ENCODE results near the gene C1QTNF5.
"Not testable (repeated sequence)": the region's sequence is repeated elsewhere in the genome, so short reads cannot be mapped to it uniquely, and the experiment has no call there.

Gene C1QTNF5

GRCh38 chr11:119340335-119341221 lies at the start of gene C1QTNF5:
Gene C1QTNF5, minus strand, starts transcription at chr11:119340883. Its CDS starts 486 bp downstream, at chr11:119340397.
- FAIRE-seq (no peak), DNase-seq (ENCODE audit: extremely low spot score, insufficient read length, low read depth) (no peak)

- FAIRE-seq, result peak; percentile 66
- no peak for DNase-seq (ENCODE audit: extremely low spot score, insufficient read length, low read depth)
Observed at GRCh38 chr11:119389611-119390254, 49.0 kb upstream of the C1QTNF5 start.

- FAIRE-seq, result no peak
- DNase-seq (ENCODE audit: extremely low spot score, insufficient read length, low read depth), result no peak
Observed at GRCh38 chr11:119388103-119388502, 47.4 kb upstream of the C1QTNF5 start.

GRCh38 chr11:119384332-119384731 lies 43.6 kb upstream of the C1QTNF5 start:
- FAIRE-seq (no peak), DNase-seq (ENCODE audit: extremely low spot score, insufficient read length, low read depth) (no peak)

- DNase-seq (ENCODE audit: extremely low spot score, insufficient read length, low read depth); FAIRE-seq: not testable (repeated sequence)
Observed at GRCh38 chr11:119382513-119382912, 41.8 kb upstream of the C1QTNF5 start.

- FAIRE-seq (no peak), DNase-seq (ENCODE audit: extremely low spot score, insufficient read length, low read depth) (no peak)
Observed at GRCh38 chr11:119382101-119382500, 41.4 kb upstream of the C1QTNF5 start.

- DNase-seq (ENCODE audit: extremely low spot score, insufficient read length, low read depth) (peak; percentile 84), FAIRE-seq (peak; percentile 95)
Observed at GRCh38 chr11:119381181-119381988, 40.7 kb upstream of the C1QTNF5 start, which contains the start of gene USP2. Gene USP2, minus strand, starts transcription at chr11:119381690. Its CDS starts 8,210 bp downstream, at chr11:119373480.

GRCh38 chr11:119380827-119381180 lies 40.1 kb upstream of the C1QTNF5 start:
- FAIRE-seq, result no peak

GRCh38 chr11:119380160-119380826 lies 39.6 kb upstream of the C1QTNF5 start:
- no peak for FAIRE-seq
- no peak for DNase-seq (ENCODE audit: extremely low spot score, insufficient read length, low read depth)

More at GRCh38 chr11:119380827-119381180, 40.1 kb upstream of the C1QTNF5 start:
- DNase-seq (ENCODE audit: extremely low spot score, insufficient read length, low read depth), result no peak

- no peak for FAIRE-seq
- DNase-seq (ENCODE audit: extremely low spot score, insufficient read length, low read depth), result no peak
Observed at GRCh38 chr11:119378851-119379465, 38.3 kb upstream of the C1QTNF5 start.

GRCh38 chr11:119377961-119378667 lies 37.4 kb upstream of the C1QTNF5 start:
- no peak for DNase-seq (ENCODE audit: extremely low spot score, insufficient read length, low read depth)
- no peak for FAIRE-seq

GRCh38 chr11:119377112-119377901 lies 36.6 kb upstream of the C1QTNF5 start:
- FAIRE-seq, result no peak
- DNase-seq (ENCODE audit: extremely low spot score, insufficient read length, low read depth), result no peak

- DNase-seq (ENCODE audit: extremely low spot score, insufficient read length, low read depth) (no peak), FAIRE-seq (no peak)
Observed at GRCh38 chr11:119376197-119376847, 35.6 kb upstream of the C1QTNF5 start.

- DNase-seq (ENCODE audit: extremely low spot score, insufficient read length, low read depth) (no peak), FAIRE-seq (no peak)
Observed at GRCh38 chr11:119375337-119376196, 34.9 kb upstream of the C1QTNF5 start.

GRCh38 chr11:119374632-119375336 lies 34.1 kb upstream of the C1QTNF5 start:
- FAIRE-seq (no peak), DNase-seq (ENCODE audit: extremely low spot score, insufficient read length, low read depth) (no peak)
